NCI-H446 treated with DMSO at 0.1 percent for 48 hours (cell line): Measurements from ENCODE around the gene DAPP1.

ENCODE experiments used
- DNase-seq: peaks from one replicate; lab custom pipeline; 2025; lab: John Stamatoyannopoulos, UW

The DAPP1 gene

DNA sequence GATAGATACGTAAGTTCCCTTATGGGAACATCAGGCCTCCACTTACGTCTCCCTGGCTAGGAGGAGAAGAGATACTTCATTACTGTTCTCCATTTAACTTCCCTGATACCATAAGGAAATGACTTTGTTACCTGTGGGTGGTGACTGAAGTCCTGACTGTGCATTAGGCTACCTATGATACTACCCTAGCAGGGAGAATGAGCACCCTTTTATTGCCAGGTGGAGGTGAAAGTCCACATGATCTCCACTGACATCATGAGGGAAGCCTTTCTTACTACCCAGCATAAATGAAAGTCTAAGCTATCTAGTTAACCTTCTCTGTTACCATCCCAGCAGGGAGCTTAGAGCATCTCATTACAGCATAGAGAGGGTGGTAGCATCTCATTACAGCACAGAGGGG is 102.0 kb downstream of the DAPP1 start:
- no peak for DNase-seq
